ENCODE measurements around the gene SPRY1. TPM values are rescaled to one million over a fixed set of nuclear protein-coding genes. Genes with fewer than 3 reads are reported as not detected.

SPRY1 gene
- total RNA-seq, 2 experiments from 2014 or later: 0.13 to 0.79 TPM

GRCh38 chr4:123449362-123449761 is 52.8 kb downstream of the SPRY1 start:
- H3K4me2 ChIP-seq (ENCODE audit: low read length): peak overlapping the region; percentile 71
- ChIA-PET POLR2A (interaction anchor here (0.7 to 1.5 kb wide), 8 partner anchors 12 to 90 kb away, joined by 3 to 10 read pairs (median 4); no protein-coding TSS in a partner anchor), CTCF (ENCODE audit: unreplicated experiment) (interaction anchor here (1.4 kb wide), 1 partner anchor 29 kb away, joined by 4 read pairs; no protein-coding TSS in a partner anchor)
- intact Hi-C loops (cut with micrococcal nuclease; ENCODE audit: unreplicated experiment): loop anchor here (10.0 kb wide), 1 partner anchor 525 kb away; the partner anchor contains the start of gene NUDT6
- H2AFZ ChIP-seq (ENCODE audit: low read length): peak overlapping the region; percentile 4; the same call in 1 of the 2 replicates
- no TSS peak for BruUV-seq (replicated peaks)
- DNase-seq (ENCODE audit: low spot score): no peak
- no peaks in the 10 kb centered on the region for H3K79me2 ChIP-seq (ENCODE audit: insufficient read depth, low read depth, low read length)
- no peaks in the 10 kb centered on the region; the same call in 1 of the 2 replicates for H3K9me3 ChIP-seq (ENCODE audit: low read length)
- peak overlapping the region; percentile 40 for H3K4me3 ChIP-seq (ENCODE audit: low read depth, low read length, poor library complexity, severe bottlenecking)
- H4K20me1 ChIP-seq (ENCODE audit: insufficient read depth, low read length): no peaks in the 10 kb centered on the region
- H3K36me3 ChIP-seq (ENCODE audit: insufficient read depth, low read length): no peaks in the 10 kb centered on the region
- H3K4me1 ChIP-seq (ENCODE audit: insufficient read depth, low read length, poor library complexity, severe bottlenecking): peaks cover 94% of the 10 kb centered on the region
- TF ChIP-seq EZH2phosphoT487 (IDR thresholded peaks at IDR 0.05; ENCODE audit: borderline replicate concordance, low read depth, low read length): no peak
- peak overlapping the region; percentile 79 for H3K27ac ChIP-seq (ENCODE audit: low read depth, low read length, poor library complexity, severe bottlenecking)
- H3K9me2 ChIP-seq (ENCODE audit: insufficient read depth, low read length): no peaks in the 10 kb centered on the region

DNA sequence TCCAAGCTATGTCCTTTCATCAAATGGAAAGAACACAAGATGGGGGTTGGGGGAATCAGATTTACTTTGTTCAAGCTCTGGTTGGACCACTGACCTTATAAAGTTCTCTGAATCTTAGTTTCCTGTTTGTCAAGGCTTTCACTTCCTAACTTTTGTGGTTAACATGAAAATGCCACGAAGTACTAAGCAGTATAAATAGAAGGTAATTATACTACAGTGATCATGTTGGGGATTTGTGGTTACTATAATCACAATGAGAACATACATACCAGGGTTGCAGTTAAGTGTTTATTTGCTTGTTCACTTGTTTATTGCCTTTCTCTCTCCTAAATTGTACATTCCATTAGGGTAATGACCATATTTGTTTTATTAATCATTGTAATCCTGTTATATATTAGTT is 53.2 kb downstream of the SPRY1 start:
- Histone ChIP-seq H3K79me2 (ENCODE audit: insufficient read depth, low read depth, low read length) (no peaks in the 10 kb centered on the region), H2AFZ (ENCODE audit: low read length) (peak overlapping the region; percentile 4; the same call in 1 of the 2 replicates), H3K4me2 (ENCODE audit: low read length) (peak overlapping the region; percentile 71), H3K4me1 (ENCODE audit: insufficient read depth, low read length, poor library complexity, severe bottlenecking) (peaks cover 90% of the 10 kb centered on the region), H3K4me3 (ENCODE audit: low read depth, low read length, poor library complexity, severe bottlenecking) (peak overlapping the region; percentile 40), H3K9me2 (ENCODE audit: insufficient read depth, low read length) (no peaks in the 10 kb centered on the region), H3K9me3 (ENCODE audit: low read length) (no peaks in the 10 kb centered on the region; the same call in 1 of the 2 replicates), H3K27ac (ENCODE audit: low read depth, low read length, poor library complexity, severe bottlenecking) (peak overlapping the region; percentile 79), H3K36me3 (ENCODE audit: insufficient read depth, low read length) (no peaks in the 10 kb centered on the region), H4K20me1 (ENCODE audit: insufficient read depth, low read length) (no peaks in the 10 kb centered on the region)
- TF ChIP-seq EZH2phosphoT487 (IDR thresholded peaks at IDR 0.05; ENCODE audit: borderline replicate concordance, low read depth, low read length): no peak
- TF ChIP-seq, protein P1, sequence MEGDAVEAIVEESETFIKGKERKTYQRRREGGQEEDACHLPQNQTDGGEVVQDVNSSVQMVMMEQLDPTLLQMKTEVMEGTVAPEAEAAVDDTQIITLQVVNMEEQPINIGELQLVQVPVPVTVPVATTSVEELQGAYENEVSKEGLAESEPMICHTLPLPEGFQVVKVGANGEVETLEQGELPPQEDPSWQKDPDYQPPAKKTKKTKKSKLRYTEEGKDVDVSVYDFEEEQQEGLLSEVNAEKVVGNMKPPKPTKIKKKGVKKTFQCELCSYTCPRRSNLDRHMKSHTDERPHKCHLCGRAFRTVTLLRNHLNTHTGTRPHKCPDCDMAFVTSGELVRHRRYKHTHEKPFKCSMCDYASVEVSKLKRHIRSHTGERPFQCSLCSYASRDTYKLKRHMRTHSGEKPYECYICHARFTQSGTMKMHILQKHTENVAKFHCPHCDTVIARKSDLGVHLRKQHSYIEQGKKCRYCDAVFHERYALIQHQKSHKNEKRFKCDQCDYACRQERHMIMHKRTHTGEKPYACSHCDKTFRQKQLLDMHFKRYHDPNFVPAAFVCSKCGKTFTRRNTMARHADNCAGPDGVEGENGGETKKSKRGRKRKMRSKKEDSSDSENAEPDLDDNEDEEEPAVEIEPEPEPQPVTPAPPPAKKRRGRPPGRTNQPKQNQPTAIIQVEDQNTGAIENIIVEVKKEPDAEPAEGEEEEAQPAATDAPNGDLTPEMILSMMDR (conservative IDR thresholded peaks at IDR 0.05; ENCODE audit: low read length): no peak
- CTCF ChIA-PET (ENCODE audit: unreplicated experiment): interaction anchor here (0.8 to 1.4 kb wide), 2 partner anchors 29 to 42 kb away, joined by 3 to 4 read pairs; no protein-coding TSS in a partner anchor
- POLR2A ChIA-PET: interaction anchor here (0.7 to 1.5 kb wide), 8 partner anchors 12 to 91 kb away, joined by 3 to 10 read pairs (median 4); no protein-coding TSS in a partner anchor
- peak; percentile 91 for DNase-seq (ENCODE audit: low spot score)
- intact Hi-C loops (cut with micrococcal nuclease; ENCODE audit: unreplicated experiment): loop anchor here (10.0 kb wide), 1 partner anchor 525 kb away; the partner anchor contains the start of gene NUDT6
- BruUV-seq (replicated peaks): no TSS peak

DNA sequence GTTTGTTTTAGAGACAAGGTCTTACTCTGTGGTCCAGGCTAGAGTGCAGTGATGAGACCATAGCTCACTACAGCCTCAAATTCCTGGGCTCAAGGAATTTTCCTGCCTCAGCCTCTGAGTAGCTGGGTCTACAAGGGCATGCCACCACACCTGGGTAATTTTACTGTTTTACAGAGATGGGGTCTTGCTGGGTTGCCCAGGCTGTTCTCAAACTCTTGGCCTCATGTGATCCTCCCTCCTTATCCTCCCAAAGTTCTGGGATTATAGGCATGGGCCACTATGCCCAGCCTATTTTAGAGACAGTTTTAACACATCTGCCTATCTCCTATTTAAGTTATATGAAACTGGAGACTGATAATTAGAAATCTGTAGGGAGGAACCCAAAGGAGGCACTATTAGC is 53.8 kb downstream of the SPRY1 start:
- H3K79me2 ChIP-seq (ENCODE audit: insufficient read depth, low read depth, low read length): no peaks in the 10 kb centered on the region
- H3K4me2 ChIP-seq (ENCODE audit: low read length): peak overlapping the region; percentile 71
- H3K36me3 ChIP-seq (ENCODE audit: insufficient read depth, low read length): no peaks in the 10 kb centered on the region
- H3K4me3 ChIP-seq (ENCODE audit: low read depth, low read length, poor library complexity, severe bottlenecking): peak overlapping the region; percentile 40
- peak overlapping the region; percentile 7; the same call in 1 of the 2 replicates for H2AFZ ChIP-seq (ENCODE audit: low read length)
- intact Hi-C loops (cut with micrococcal nuclease; ENCODE audit: unreplicated experiment): no loop called here
- TF ChIP-seq EZH2phosphoT487 (IDR thresholded peaks at IDR 0.05; ENCODE audit: borderline replicate concordance, low read depth, low read length): no peak
- TF ChIP-seq, protein P1 (conservative IDR thresholded peaks at IDR 0.05; ENCODE audit: low read length): no peak
- H3K9me2 ChIP-seq (ENCODE audit: insufficient read depth, low read length): no peaks in the 10 kb centered on the region
- CTCF ChIA-PET (ENCODE audit: unreplicated experiment): interaction anchor here (0.8 kb wide), 1 partner anchor 43 kb away, joined by 3 read pairs; no protein-coding TSS in a partner anchor
- peak overlapping the region; percentile 79 for H3K27ac ChIP-seq (ENCODE audit: low read depth, low read length, poor library complexity, severe bottlenecking)
- peaks cover 4% of the 10 kb centered on the region; the same call in 1 of the 2 replicates for H3K9me3 ChIP-seq (ENCODE audit: low read length)
- H3K4me1 ChIP-seq (ENCODE audit: insufficient read depth, low read length, poor library complexity, severe bottlenecking): peaks cover 87% of the 10 kb centered on the region
- DNase-seq (ENCODE audit: low spot score): no peak
- BruUV-seq (replicated peaks): no TSS peak
- POLR2A ChIA-PET: interaction anchor here (1.1 to 1.5 kb wide), 5 partner anchors 15 to 91 kb away, joined by 3 to 10 read pairs (median 5); no protein-coding TSS in a partner anchor
- H4K20me1 ChIP-seq (ENCODE audit: insufficient read depth, low read length): no peaks in the 10 kb centered on the region

Data from OCI-LY7 (cell line).